A549 (cell line): ENCODE results near the gene PIF1.

ENCODE experiments used
- CBX8 ChIP-seq: fragments of 200-600 bp; sonication (generic); IDR thresholded peaks from 2 replicates; pipeline ENCODE4 v1.6.1; 2016
- ELK1 ChIP-seq: fragments of 150-350 bp; IDR thresholded peaks from 2 replicates; pipeline ENCODE4 v1.6.1; 2014; ENCODE audit warnings: low read depth, mild to moderate bottlenecking, low read length
- HDAC2 ChIP-seq: fragments of 200-600 bp; sonication (generic); IDR thresholded peaks from 2 replicates; pipeline ENCODE4 v1.6.1; 2016
- JUN ChIP-seq, 2 experiments: fragments of >200 bp; sonication (Bioruptor Twin); formaldehyde crosslinking; IDR thresholded peaks; 2 replicates in 1 of 2; 3 replicates in 1 of 2; pipeline ENCODE4 v1.6.1; 2016 to 2017
- JUNB ChIP-seq: fragments of >200 bp; sonication (Bioruptor Twin); formaldehyde crosslinking; IDR thresholded peaks from 2 replicates; pipeline ENCODE4 v1.6.1; 2016
- KDM1A ChIP-seq: fragments of 200-600 bp; sonication (generic); IDR thresholded peaks from 2 replicates; pipeline ENCODE4 v1.6.1; 2016; ENCODE audit warnings: low read depth, mild to moderate bottlenecking
- MAZ ChIP-seq: fragments of 150-350 bp; IDR thresholded peaks from 2 replicates; pipeline ENCODE4 v1.6.1; 2014; ENCODE audit warnings: antibody characterized with exemption, low read depth, low read length, borderline replicate concordance
- MYC ChIP-seq: IDR thresholded peaks from 2 replicates; pipeline ENCODE4 v1.6.1; 2012; ENCODE audit warnings: mild to moderate bottlenecking, inconsistent platforms, low read length, improper control_type of control experiment, borderline replicate concordance
- NR3C1 ChIP-seq: fragments of >200 bp; sonication (Bioruptor Twin); formaldehyde crosslinking; IDR thresholded peaks from 3 replicates; pipeline ENCODE4 v1.6.1; 2017
- POLR2A ChIP-seq: IDR thresholded peaks from 2 replicates; pipeline ENCODE4 v1.6.1; 2012; ENCODE audit warnings: mild to moderate bottlenecking, low read length
- RFX5 ChIP-seq: fragments of 450-650 bp; IDR thresholded peaks from 2 replicates; pipeline ENCODE4 v1.7.1; 2014; ENCODE audit warnings: antibody characterized with exemption, mild to moderate bottlenecking, moderate library complexity
- TF ChIP-seq, protein P1 (sequence below): fragments of >200 bp; sonication (Bioruptor Twin); formaldehyde crosslinking; IDR thresholded peaks from 3 replicates; pipeline ENCODE4 v1.5.1; 2016
- TF ChIP-seq, protein P2 (sequence below): fragments of 200-600 bp; sonication (generic); IDR thresholded peaks from 2 replicates; pipeline ENCODE4 v1.6.1; 2016; ENCODE audit warnings: antibody characterized with exemption, mild to moderate bottlenecking, moderate library complexity

DNA sequence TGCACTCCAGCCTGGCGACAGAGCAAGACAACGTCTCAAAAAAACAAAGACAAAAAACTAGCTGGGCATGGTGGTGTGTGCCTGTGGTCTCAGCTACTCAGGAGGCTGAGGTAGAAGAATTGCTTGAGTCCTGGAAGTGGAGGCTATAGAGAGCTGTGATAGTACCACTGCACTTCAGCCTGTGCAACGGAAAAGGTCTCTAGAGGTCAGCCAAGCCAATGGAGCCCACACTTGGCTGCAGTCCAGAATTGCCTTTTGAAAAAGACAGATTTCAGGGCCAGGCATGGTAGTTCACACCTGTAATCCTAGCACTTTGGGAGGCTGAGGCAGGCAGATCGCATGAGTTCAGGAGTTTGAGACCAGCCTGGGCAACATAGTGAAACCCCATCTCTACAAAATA lies 41.7 kb downstream of the PIF1 start:
- no peak for TF ChIP-seq JUN (IDR thresholded peaks at IDR 0.05)
- no peak for TF ChIP-seq HDAC2
- TF ChIP-seq, protein P1, sequence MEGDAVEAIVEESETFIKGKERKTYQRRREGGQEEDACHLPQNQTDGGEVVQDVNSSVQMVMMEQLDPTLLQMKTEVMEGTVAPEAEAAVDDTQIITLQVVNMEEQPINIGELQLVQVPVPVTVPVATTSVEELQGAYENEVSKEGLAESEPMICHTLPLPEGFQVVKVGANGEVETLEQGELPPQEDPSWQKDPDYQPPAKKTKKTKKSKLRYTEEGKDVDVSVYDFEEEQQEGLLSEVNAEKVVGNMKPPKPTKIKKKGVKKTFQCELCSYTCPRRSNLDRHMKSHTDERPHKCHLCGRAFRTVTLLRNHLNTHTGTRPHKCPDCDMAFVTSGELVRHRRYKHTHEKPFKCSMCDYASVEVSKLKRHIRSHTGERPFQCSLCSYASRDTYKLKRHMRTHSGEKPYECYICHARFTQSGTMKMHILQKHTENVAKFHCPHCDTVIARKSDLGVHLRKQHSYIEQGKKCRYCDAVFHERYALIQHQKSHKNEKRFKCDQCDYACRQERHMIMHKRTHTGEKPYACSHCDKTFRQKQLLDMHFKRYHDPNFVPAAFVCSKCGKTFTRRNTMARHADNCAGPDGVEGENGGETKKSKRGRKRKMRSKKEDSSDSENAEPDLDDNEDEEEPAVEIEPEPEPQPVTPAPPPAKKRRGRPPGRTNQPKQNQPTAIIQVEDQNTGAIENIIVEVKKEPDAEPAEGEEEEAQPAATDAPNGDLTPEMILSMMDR: no peak
- TF ChIP-seq NR3C1: no peak
- TF ChIP-seq, protein P2, sequence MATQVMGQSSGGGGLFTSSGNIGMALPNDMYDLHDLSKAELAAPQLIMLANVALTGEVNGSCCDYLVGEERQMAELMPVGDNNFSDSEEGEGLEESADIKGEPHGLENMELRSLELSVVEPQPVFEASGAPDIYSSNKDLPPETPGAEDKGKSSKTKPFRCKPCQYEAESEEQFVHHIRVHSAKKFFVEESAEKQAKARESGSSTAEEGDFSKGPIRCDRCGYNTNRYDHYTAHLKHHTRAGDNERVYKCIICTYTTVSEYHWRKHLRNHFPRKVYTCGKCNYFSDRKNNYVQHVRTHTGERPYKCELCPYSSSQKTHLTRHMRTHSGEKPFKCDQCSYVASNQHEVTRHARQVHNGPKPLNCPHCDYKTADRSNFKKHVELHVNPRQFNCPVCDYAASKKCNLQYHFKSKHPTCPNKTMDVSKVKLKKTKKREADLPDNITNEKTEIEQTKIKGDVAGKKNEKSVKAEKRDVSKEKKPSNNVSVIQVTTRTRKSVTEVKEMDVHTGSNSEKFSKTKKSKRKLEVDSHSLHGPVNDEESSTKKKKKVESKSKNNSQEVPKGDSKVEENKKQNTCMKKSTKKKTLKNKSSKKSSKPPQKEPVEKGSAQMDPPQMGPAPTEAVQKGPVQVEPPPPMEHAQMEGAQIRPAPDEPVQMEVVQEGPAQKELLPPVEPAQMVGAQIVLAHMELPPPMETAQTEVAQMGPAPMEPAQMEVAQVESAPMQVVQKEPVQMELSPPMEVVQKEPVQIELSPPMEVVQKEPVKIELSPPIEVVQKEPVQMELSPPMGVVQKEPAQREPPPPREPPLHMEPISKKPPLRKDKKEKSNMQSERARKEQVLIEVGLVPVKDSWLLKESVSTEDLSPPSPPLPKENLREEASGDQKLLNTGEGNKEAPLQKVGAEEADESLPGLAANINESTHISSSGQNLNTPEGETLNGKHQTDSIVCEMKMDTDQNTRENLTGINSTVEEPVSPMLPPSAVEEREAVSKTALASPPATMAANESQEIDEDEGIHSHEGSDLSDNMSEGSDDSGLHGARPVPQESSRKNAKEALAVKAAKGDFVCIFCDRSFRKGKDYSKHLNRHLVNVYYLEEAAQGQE: no peak
- TF ChIP-seq CBX8: no peak
- TF ChIP-seq POLR2A: no peak
- TF ChIP-seq JUNB: no peak
- TF ChIP-seq MYC: no peak
- TF ChIP-seq RFX5: no peak
- TF ChIP-seq KDM1A: no peak
- no peak for TF ChIP-seq MAZ
- no peak for TF ChIP-seq ELK1
